Medulla oblongata (tissue), 1 donor: ENCODE data around the gene CCDC92B.
"Not testable (repeated sequence)": the region's sequence is repeated elsewhere in the genome, so short reads cannot be mapped to it uniquely, and the experiment has no call there.

Experiments used
- DNase-seq: peaks from one replicate; pipeline ENCODE4 v3.0.0-alpha.2; 2015; ENCODE audit errors: extremely low spot score

Gene CCDC92B

GRCh38 chr17:2703606-2704005, 45.8 kb downstream of the CCDC92B start:
- no peak for DNase-seq

- no peak for DNase-seq
Observed at GRCh38 chr17:2703181-2703580, 46.3 kb downstream of the CCDC92B start.

GRCh38 chr17:2701996-2702741, 47.3 kb downstream of the CCDC92B start:
- no peak for DNase-seq

GRCh38 chr17:2701161-2701995, 48.1 kb downstream of the CCDC92B start:
- no peak for DNase-seq

- no peak for DNase-seq
Observed at GRCh38 chr17:2700491-2701141, 48.8 kb downstream of the CCDC92B start.

GRCh38 chr17:2700030-2700490, 49.4 kb downstream of the CCDC92B start:
- no peak for DNase-seq

- not testable (repeated sequence) for DNase-seq
Observed at GRCh38 chr17:2699216-2699805, 50.1 kb downstream of the CCDC92B start.

GRCh38 chr17:2697611-2698162, 51.8 kb downstream of the CCDC92B start:
- no peak for DNase-seq

- DNase-seq, result no peak
Observed at GRCh38 chr17:2695961-2696760, 53.3 kb downstream of the CCDC92B start.

- DNase-seq, result no peak
Observed at GRCh38 chr17:2695243-2695960, 54.0 kb downstream of the CCDC92B start.

GRCh38 chr17:2694381-2695242, 54.8 kb downstream of the CCDC92B start:
- no peak for DNase-seq

GRCh38 chr17:2693561-2694380, 55.7 kb downstream of the CCDC92B start:
- no peak for DNase-seq

- no peak for DNase-seq
Observed at GRCh38 chr17:2692781-2693135, 56.7 kb downstream of the CCDC92B start.

GRCh38 chr17:2691965-2692780, 57.3 kb downstream of the CCDC92B start:
- no peak for DNase-seq

- DNase-seq, result no peak
Observed at GRCh38 chr17:2691069-2691871, 58.2 kb downstream of the CCDC92B start.

GRCh38 chr17:2690165-2691068, 59.0 kb downstream of the CCDC92B start:
- DNase-seq, result no peak
